ENCODE results near the gene PSG6. TPM values are rescaled to one million over a fixed set of nuclear protein-coding genes. Genes with fewer than 3 reads are reported as not detected.

Gene PSG6
- polyA plus RNA-seq, 1 donor (not counting 4 experiments of a cell fraction or from before 2014, with no cell fraction given), result 0.45 TPM

Other genes with a start within 250 kb of the PSG6 start
- gene PSG3, start 177.4 kb downstream of the PSG6 start, polyA plus RNA-seq, result not detected in 3 replicates
- not detected in 3 replicates for gene PSG8, start 152.2 kb downstream of the PSG6 start, polyA plus RNA-seq
- 0.24 to 0.28 TPM (median 0.27 TPM) in 3 replicates for gene PSG1, start 38.2 kb downstream of the PSG6 start, polyA plus RNA-seq
- 0.04 TPM in 1 of 3 replicates, not detected in the others for gene PSG7, start 19.3 kb upstream of the PSG6 start, polyA plus RNA-seq
- gene PSG11, start 108.6 kb upstream of the PSG6 start, polyA plus RNA-seq, result 0.03 TPM in 1 of 3 replicates, not detected in the others
- 0.09 to 0.17 TPM (median 0.14 TPM) in 3 replicates for gene PSG2, start 164.8 kb upstream of the PSG6 start, polyA plus RNA-seq